Stimulated activated CD4-positive, alpha-beta T cell treated with anti-CD3 and anti-CD28 coated beads, Interleukin-12 subunit alpha, Interleukin-12 subunit beta, amount 100 ng/mL, for 4 hours (primary cell): ENCODE results near the gene MFNG.

Source experiments
- DNase-seq: peaks from one replicate; pipeline ENCODE4 v3.0.0-alpha.2; 2020

The MFNG gene

GRCh38 chr22:37420686-37421467 is 65.3 kb downstream of the MFNG start:
- no peak for DNase-seq

- DNase-seq: no peak
These were observed 66.1 kb downstream of the MFNG start for GRCh38 chr22:37419969-37420685.

- DNase-seq: no peak
These were observed 66.7 kb downstream of the MFNG start for GRCh38 chr22:37419370-37419968.
